ENCODE data around the gene LCTL.

- no peak for TF ChIP-seq POLR2AphosphoS5 (IDR thresholded peaks at IDR 0.05; ENCODE audit: low read depth, low read length)
- no peak for TF ChIP-seq CREB1 (IDR thresholded peaks at IDR 0.05)
- TF ChIP-seq EP300 (IDR thresholded peaks at IDR 0.05; ENCODE audit: borderline replicate concordance in 1 of 2, low read depth in 2 of 2, low read length in 2 of 2) = no peak
- TF ChIP-seq EZH2 (IDR thresholded peaks at IDR 0.05; ENCODE audit: low read depth, low read length, severe bottlenecking) = no peak
- TF ChIP-seq, protein P1, sequence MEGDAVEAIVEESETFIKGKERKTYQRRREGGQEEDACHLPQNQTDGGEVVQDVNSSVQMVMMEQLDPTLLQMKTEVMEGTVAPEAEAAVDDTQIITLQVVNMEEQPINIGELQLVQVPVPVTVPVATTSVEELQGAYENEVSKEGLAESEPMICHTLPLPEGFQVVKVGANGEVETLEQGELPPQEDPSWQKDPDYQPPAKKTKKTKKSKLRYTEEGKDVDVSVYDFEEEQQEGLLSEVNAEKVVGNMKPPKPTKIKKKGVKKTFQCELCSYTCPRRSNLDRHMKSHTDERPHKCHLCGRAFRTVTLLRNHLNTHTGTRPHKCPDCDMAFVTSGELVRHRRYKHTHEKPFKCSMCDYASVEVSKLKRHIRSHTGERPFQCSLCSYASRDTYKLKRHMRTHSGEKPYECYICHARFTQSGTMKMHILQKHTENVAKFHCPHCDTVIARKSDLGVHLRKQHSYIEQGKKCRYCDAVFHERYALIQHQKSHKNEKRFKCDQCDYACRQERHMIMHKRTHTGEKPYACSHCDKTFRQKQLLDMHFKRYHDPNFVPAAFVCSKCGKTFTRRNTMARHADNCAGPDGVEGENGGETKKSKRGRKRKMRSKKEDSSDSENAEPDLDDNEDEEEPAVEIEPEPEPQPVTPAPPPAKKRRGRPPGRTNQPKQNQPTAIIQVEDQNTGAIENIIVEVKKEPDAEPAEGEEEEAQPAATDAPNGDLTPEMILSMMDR (IDR thresholded peaks at IDR 0.05; ENCODE audit: control extremely low read depth in 1 of 3, insufficient read depth in 1 of 3, low read depth in 1 of 3, low read length in 3 of 3) = no peak
- TF ChIP-seq CEBPB (IDR thresholded peaks at IDR 0.05; ENCODE audit: low read depth, low read length) = no peak
- no peak for TF ChIP-seq USF2 (IDR thresholded peaks at IDR 0.05; ENCODE audit: low read length)
- TF ChIP-seq RAD21 (IDR thresholded peaks at IDR 0.05 in 1 of 2, conservative IDR thresholded peaks at IDR 0.05 in 1 of 2; ENCODE audit: low read depth in 2 of 2, low read length in 2 of 2) = no peak
- no peak for TF ChIP-seq HDAC6 (IDR thresholded peaks at IDR 0.05; ENCODE audit: low read depth, low read length)
- no peak for TF ChIP-seq ATF3 (IDR thresholded peaks at IDR 0.05; ENCODE audit: insufficient read depth, low read depth, low read length)
These were observed 45.7 kb upstream of the LCTL start for GRCh38 chr15:66611257-66612053.

Measured in H1 (cell line).